Esophagus mucosa (tissue), 1 donor: ENCODE results near the gene CFAP77. TPM values are rescaled to one million over a fixed set of nuclear protein-coding genes. Genes with fewer than 3 reads are reported as not detected.

Experiments
- ATAC-seq: fragments of 200-7000 bp; cut with Tn5 transposase; one replicate; pipeline ENCODE4 v1.9.1; 2020
- total RNA-seq: library from RNA; stranded (reverse); gene quantifications from one replicate; pipeline ENCODE4 v1.2.4, GENCODE V29; 2023
- donor health status: DM: yes; HTN: yes; CAD: no.

The CFAP77 gene
- total RNA-seq, 1 donor from 2014 or later = not detected

DNA sequence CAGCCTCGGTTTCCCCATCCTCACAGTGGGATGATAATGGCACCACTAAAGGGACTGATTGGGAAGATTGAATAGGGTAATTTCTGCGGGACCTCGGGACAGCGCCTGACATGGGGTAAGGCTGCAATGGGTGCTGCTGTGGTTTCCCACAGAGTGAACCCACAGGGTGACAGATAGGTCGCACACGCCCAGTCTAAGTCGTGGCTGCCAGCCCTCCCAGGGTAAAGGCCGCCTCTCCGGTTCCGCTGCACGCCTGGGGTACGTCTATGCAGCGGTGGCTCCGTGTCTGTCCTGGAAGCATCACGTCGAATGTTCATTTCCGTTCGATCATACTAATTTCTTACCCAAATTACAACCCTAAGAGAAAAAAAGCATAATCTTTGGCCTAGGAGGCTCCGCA lies 631 bp downstream of the CFAP77 start:
- peak; percentile 28 for ATAC-seq

DNA sequence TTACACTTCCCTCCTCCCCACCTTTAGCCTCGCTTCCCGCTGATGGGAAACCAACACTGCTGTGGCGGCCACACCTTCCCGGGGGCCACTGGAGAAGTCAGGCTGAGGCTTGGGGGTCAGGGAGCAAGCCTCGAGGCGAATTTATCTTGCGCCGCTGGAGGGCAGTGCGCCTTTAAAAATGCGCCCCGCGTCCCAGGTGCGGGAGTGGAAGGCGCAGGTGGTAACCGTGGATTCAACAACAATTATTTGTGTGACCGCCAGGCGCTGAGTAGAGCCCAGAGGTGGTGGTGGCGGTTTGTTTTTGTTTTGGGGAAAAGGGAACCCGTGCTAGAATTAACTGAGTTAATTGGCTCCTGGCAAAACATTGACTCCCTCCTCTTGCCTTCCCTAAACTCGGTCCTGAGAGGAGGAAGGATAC lies 1.1 kb downstream of the CFAP77 start:
- ATAC-seq = peak; percentile 64

DNA sequence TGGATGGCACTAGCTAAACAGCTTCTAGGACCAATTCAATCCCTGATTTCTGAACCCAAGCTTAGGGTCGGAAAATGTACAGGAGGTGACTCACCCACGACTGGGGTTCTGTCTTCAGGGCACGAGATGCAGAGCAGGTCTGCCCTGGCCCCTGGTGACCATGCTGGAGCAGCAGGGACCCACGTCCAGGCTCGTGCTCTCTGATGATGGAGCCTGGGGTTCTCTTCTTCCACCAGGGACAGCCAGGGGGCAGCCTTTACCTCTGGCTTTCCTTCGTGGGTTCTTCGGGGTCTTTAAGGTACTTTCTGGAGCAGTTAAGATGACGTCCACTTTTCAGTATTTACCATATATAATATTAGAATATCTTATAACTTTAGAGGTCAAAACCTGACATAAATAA lies 2.1 kb downstream of the CFAP77 start:
- no peak for ATAC-seq

DNA sequence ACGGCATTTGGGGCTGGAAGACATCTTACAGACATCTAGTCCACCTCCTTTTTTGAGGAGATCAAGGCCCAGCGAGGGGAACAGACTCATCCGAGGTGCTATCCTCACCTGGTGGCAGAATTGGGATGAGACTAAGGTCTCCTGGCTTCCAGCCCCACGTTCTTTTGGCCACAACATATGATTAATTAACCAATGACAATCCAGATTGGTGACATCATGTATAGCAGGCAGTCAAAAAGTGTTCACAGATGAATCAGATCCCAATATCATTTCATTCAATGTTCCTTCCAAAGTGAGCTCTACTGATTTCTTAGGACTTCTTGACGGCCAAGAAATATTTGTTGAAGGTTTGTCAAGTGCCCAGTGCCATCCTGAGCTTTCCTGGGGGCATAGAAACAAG lies 3.9 kb downstream of the CFAP77 start:
- ATAC-seq = no peak

DNA sequence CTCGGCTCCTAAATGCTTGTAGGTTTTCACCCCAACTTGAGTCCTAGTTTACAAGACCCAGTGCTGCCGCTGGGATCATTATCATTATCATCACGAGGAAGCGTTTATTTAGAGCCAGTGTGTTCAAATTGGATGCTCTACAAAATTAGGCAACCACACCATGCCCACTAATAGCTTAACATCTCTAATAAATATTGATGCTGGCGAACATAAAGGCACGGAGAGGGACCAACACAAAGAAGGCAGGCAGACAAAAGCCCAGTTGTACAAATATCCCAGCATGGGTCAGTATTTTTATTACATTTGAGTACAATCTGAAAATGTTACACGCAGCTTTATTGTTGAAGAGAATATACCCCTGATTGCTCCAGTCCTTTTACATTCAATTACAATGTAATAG lies 4.7 kb downstream of the CFAP77 start:
- no peak for ATAC-seq

DNA sequence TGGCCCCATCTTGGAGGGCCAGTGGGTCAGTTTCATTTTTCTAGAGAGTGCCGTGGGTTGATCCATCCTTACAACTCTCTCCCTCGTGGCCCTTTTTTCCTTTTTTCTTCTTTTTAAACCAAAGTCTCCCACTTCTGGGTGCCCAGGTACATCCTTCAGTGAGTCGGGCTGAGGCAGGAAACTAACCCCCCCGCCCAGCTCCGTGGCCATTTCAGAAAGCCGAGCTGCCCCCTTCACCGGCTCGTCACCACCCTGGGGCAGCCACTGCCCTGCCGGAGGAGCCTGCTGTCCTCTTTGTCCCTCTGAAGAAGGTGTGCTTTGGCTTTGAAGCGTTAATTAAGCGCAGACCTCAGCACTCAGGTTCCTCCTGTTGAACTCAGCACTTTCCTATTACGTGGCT lies 5.2 kb downstream of the CFAP77 start:
- ATAC-seq = no peak

DNA sequence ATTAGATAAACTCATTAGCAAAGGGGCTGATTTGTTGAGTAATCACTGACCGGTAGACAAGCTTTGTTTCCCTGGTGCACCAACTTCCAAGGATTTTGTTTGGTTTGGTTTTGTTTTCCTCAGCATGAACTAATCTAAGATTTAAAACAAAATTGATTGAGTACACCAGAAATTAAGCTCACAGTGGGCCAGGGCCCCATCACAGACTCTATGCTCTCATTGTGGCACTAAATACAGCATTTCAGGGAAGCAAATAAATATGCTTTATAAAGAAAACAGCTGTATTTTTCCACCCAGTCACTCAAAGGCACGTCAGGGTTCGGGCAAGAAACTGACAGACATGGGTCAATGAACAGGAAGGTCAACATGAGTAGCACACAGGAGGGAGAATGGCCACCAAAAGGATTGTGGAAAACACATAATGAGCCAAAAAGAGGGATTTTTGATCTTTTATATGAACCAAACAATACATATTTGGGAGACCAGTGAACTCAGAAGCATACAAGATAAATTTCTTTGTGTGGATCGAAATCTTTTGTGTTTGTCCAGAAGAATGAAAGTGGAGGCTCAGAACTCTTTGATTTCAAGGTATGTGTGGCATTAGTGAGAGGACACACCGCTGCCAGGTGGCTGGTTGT lies 8.8 kb downstream of the CFAP77 start:
- no peak for ATAC-seq

DNA sequence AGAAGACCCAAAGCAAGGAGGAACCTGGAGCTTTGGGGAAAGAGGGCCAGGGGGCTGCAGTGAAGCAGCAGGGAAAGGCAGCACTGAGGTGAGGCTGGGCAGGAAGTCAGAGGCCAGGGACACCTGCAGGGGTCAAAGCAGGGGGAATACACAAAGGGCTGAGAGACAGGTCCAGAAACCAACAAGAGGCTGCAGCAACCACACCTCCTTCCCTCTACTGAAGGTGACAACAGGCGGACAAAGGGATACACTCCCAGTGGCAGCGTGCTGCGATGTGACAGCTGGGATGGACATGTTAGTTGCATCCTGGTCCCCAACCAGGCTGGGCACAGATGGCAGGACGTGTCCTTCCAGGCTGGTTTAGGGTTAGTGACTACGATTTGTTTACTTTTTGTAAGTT lies 12.6 kb downstream of the CFAP77 start:
- no peak for ATAC-seq

DNA sequence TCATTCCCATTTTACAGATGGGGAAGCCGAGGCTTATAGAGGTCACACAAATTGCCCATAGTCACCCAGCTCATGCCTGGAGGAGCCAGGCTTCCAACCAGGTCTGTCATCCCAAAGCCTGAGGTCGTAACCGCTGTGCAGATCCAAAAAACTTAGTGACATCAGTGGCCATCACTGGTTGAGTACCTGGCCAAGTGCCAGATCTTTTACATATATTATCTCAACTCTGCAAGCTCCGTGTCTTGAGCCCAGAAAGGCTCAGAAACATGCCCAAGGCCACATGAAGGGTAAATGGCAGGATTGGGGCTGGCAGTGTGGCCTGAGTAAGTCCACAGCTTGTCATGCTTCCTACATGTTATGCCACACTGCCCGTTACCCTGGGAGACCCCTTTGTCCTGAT lies 13.5 kb downstream of the CFAP77 start:
- no peak for ATAC-seq

DNA sequence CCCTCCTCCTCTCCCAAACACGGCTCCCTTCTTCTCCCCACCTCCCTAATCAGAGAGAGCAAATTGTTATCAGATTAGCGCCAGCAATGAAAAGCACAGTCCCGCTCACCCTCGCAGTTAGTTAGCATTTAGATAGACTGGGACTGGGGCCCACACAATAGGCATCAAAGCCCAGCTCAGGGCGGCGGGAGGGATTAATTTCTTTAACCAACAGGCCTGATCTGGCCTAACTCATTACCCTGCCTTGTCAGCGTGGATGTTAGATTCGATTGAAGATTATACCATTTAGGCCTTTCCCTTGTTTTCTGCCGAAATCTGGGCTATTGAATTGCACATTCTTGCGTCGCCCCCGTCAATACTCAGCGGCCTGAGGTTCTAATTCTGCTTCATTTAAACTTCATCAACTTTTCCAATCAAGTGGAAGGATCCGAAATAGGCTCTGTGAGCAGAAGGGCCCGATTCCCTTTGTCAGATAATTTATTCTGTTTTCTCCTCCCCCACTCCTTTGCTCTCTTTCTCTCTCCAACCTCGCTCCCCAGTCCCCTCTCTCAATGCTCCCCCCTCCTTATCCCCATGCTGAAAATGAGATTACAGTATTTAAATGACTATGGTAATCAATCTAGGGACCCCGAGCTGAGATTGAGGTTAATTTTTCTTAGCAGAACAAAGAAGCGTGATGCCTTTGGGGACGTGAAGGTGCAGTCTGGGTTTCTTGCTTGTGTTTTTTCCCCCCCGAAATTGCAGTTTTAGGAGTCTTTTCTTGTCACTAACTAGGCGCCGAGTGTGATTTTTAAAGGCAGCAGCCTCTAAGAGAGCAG lies 15.1 kb downstream of the CFAP77 start:
- ATAC-seq = no peak

DNA sequence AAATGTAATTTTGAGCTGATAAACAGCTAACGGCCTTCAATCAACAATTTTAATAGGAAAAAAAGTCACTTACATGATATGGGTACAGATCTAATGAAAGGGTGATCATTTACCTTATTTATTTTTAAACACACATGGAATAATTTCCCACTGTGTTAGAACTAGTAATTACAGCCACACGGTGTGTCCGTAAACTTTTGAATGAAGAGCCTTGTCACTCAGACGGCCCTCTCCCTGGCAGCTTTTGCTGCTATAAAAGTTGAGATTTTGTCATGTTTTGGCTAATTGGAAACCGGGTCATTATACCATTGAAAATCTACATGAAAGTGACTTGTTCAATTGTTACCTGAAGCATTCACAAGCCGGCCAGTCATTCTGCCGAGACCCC lies 15.7 kb downstream of the CFAP77 start:
- no peak for ATAC-seq

DNA sequence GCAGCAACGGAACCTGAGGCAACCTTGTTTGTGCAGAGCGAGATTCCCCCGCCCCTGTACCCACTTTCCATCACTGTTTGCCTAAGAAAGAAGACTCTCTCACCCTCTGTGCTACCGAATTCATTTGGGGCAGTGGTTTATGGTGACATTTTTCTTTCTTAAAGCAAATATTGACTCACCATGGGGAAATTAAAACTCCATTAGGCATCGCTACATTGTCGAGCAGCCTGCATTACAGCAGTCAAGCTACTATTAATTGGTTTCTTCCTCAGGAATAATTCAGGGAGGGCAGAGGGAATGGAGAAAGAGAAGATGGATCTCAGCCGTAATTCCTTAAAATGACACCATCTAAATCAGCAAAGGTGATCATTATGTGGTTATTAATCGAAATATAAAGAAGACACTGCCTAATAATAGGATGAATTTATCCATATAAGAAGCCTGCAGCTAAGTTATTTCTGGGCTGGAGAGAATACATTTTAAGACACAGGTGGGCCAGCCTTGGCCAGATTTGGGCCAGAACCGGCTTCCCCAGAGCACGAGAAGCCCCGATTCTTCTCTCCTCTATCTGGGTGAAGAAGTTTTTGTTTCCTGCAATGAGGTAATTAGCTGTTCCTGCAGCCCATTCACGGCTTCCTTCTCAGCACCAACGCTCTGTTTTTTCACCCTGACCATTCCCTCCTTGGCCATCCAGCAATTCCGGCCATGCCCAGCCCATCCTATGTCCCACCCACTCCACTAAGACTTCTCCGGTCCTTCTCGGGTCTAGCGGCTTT lies 16.8 kb downstream of the CFAP77 start:
- no peak for ATAC-seq

DNA sequence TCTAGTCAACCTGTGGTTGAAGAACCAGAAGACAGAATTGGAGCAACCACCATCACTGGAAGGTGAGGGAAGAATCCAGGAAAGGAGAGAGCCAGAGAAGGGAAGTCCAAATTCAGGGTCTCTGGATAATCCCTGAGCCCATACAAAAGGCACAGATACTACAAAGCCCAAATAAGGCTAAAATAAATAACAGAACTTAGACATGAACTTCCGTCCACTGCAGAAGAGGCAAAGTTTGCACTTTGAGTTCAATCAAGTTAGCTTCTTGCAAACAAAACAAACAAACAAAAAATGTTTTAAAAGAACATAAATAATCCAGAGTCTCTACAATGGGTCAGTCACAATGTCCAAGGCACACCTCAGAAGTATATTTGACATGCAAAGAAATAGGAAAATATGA lies 21.0 kb downstream of the CFAP77 start:
- ATAC-seq = no peak

DNA sequence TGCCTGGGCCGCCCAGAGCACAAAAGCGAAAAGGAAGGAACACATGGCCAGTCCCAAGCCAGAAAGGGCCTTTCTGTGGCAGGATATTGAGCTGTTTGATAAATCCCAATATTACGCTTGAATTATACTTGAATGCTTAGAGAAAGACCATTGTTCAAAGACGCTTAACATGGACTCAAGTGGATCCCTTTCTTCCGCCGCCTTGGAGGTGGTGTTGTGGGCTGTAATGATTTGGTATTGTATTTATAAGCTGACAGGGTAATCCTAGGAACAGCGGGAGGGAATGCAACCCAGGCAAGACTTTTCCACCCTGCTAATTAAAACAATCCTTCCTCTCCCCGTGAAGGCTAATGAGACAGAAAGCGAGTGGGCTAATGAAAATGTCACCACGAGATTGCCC lies 24.9 kb downstream of the CFAP77 start:
- ATAC-seq = no peak

DNA sequence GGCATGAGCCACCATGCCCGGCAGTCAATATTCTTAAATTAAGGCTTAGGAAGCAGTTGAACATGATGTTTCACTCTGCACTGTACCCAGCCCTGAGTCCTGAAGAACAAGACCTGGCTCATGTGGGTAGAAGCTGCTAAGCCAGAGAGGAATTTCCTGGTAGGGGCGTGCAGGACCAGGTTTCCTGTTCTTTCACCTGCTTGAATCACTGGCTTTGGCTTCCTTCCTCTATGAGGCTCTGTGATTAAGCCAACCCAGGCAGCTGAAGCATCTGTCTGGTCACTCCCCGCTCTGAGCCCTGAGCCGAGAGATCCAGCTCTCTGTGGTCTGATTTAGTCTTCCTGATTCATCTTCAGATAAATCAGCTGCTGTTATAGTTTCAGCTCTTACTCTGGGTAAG lies 29.1 kb downstream of the CFAP77 start:
- peak; percentile 91 for ATAC-seq

DNA sequence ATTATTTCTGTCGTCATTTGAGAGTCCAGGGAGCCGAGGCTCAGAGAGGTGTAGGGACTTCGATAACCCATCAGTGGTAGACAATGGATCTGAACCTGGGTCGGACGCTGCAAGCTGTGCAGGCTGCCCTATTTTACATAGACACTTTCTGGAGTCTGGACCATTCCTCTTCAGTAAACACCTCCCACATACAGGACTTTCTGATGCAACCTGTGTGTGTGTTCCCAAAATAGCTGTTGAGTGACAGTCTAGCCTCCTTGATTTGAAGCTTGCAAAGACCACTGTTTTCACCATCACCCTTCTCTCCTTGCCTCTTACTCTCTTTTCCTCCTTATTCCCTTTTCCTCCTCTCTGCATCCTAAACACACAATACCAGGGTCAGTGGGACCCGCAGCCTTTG lies 30.7 kb downstream of the CFAP77 start:
- no peak for ATAC-seq

DNA sequence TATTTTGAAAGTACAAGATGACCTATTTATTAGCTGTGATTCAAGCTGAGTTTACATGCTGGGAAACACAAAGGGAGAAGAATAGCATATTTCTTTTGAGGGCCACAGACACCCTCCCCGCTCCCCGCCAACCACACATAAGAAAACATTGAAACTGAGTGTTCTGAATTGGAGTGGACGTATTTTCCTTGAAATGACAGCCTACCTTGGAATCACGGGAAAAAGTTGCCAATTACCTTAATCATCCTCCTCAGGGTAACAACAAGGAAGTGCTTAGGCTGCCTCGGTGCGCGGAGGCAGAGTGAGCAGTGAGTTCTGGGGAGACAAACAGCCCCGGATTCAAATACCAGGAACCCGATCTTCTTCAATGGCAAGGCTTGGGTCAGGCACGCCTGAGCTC lies 31.4 kb downstream of the CFAP77 start:
- ATAC-seq = no peak

DNA sequence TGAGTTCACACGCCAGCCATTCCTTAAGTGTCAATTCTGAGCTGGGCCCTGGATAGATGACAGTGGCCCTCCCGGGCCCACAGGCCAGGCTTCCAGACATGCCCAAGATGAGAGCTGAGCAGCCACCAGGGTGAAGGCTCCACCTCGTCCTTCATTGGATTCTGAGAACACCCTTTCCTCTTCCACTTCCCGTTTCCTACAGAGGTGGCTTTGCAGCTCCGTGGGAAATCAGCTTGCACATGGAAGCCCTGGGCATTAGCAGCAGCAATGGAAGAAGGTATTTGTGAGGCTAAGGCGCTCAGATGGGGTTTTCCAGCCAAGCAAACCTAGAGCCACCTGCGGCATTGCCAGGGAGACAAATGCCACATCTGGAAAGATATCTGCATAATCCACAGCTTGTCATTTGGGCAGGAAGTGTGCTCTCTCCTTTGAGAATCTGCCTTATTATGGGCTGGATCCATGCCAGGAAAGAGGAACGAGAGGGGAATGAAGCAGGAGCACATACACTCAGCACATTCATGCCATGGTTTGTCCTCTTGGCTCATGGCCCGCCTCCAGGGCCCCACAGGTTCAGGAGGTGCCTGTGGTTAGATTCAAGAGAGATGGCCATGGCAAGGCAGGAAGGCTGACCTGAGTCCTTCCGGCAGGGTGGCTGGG lies 34.1 kb downstream of the CFAP77 start:
- ATAC-seq = no peak

DNA sequence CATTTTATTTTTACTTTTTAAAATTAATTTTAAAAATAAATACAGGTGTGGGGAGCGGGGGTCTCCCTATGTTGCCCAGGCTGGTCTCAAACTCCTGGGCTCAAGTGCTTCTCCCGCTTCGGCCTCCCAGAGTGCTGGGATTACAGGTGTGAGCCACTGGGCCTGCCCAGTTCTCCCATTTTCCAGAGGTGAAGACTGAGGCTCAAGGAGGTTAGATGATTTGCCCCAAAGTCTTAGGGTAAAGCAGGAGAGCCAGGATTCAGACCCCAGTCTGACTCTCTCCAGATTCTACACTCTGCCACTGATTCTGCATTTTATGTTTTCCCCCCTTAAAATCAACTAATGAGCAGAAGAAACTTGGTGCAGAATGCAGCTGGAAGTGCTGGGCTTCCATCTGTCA lies 36.9 kb downstream of the CFAP77 start:
- ATAC-seq = no peak

DNA sequence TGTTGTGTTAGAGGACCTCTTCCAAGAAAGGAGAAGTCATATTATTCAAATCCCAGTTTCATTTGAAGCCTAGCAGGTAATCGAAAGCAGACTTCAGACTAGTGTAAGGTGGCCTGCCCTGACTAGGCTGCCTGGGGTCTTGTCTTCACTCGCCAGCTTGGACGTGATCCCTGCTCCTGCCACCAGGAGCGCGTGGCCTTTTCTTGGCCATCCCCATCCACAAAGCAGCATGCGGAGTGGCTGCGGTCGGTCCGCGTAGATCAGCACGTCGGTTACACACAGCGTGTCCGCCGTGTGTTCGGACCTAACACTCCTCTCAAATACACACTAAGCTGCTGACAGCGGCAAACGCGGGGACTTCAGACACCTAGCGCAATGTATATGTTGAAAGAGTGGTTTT lies 37.3 kb downstream of the CFAP77 start:
- ATAC-seq = no peak

DNA sequence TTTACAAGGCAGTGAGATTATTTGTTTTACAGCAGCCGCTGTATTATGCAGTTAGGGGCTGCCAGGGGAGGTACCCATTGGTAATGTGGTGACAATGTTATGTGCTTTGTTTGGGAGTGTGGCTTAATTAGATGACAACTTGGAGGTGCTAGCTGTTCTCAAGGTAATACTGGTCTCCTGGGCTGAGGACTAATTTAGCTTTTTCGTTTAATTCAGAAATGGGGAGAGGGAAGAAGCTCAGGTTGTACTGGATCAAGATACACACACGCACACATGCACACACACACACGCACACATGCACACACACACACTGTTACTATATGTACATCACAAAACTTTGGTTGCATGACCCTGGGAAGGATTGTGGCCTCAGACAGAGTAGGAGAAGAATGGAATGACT lies 37.9 kb downstream of the CFAP77 start:
- no peak for ATAC-seq

DNA sequence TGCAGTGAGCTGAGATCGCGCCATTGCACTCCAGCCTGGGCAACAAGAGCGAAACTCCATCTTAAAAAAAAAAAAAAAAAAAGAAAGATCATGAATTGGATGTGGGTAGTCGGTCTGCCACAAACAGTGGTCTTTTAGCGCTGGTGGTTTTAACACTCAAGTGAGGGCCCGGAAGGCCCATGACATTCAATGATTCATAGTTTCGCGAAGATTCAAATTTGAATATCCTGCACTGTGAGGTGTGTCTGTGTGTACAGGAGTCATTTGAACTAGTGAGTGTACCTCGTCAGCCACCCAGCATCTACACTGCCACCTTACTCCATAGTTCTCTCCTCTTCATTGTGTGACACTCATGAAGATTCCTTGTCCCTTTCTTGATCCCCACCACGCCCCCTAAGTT lies 41.3 kb downstream of the CFAP77 start:
- no peak for ATAC-seq

DNA sequence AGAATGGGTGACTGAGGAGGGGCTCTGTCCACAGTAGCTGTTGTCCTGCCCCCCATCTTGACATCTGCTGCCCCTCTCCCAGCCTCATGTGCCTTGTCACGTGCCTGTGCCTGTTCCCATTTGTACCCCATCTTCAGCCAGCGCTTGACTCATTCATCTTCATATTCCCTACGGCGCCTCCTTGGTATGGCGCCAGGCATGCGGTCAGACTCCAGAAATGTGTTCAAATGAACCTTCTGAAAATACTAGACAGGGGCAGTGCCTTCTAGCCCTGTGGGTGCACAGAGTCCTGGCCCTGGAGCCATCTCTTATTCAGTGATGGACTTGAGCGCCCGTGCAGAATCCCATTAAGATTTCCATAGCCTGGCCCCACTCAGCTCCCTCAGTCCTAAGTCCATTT lies 46.2 kb downstream of the CFAP77 start:
- ATAC-seq = no peak
